Calu3 (cell line): ENCODE results near the gene LAIR1. TPM values are rescaled to one million over a fixed set of nuclear protein-coding genes. Genes with fewer than 3 reads are reported as not detected.
"Not testable (repeated sequence)": the region's sequence is repeated elsewhere in the genome, so short reads cannot be mapped to it uniquely, and the experiment has no call there.

Experiments used
- BruUV-seq: library from RNA; stranded (reverse); fragments of 400-500 nt; replicated peaks from 2 replicates; lab custom pipeline; 2021; lab: Mats Ljungman, UMichigan
- CTCF ChIA-PET: fragments of 300-600 bp; sonication (Branson Sonifier 250); formaldehyde crosslinking; loops from one replicate; lab custom pipeline; 2022; ENCODE audit warnings: antibody characterized with exemption; lab: Charles Lee
- DNase-seq: peaks from one replicate; pipeline ENCODE4 v3.0.0; 2022
- H3K27ac Mint-ChIP-seq: one replicate; pipeline ENCODE4 v1.8.0; 2022; ENCODE audit warnings: mixed read lengths; ENCODE audit not compliant: unreplicated experiment
- H3K27me3 Mint-ChIP-seq: one replicate; pipeline ENCODE4 v1.8.0; 2022; ENCODE audit warnings: mixed read lengths; ENCODE audit not compliant: unreplicated experiment
- H3K36me3 Mint-ChIP-seq: one replicate; pipeline ENCODE4 v1.8.0; 2022; ENCODE audit warnings: mild to moderate bottlenecking, moderate library complexity, mixed read lengths; ENCODE audit not compliant: insufficient read depth, unreplicated experiment
- H3K4me1 Mint-ChIP-seq: one replicate; pipeline ENCODE4 v1.8.0; 2022; ENCODE audit warnings: mild to moderate bottlenecking, low read depth, mixed read lengths; ENCODE audit not compliant: unreplicated experiment
- H3K4me3 Mint-ChIP-seq: one replicate; pipeline ENCODE4 v1.8.0; 2022; ENCODE audit warnings: mild to moderate bottlenecking, low read depth, moderate library complexity, mixed read lengths; ENCODE audit not compliant: unreplicated experiment
- H3K9me3 Mint-ChIP-seq: one replicate; pipeline ENCODE4 v1.8.0; 2022; ENCODE audit warnings: low read depth, mixed read lengths; ENCODE audit not compliant: unreplicated experiment
- CTCF ChIP-seq: fragments of 200-600 bp; IDR thresholded peaks from one replicate; pipeline ENCODE4 v1.8.0; 2022; ENCODE audit warnings: antibody characterized with exemption; ENCODE audit not compliant: unreplicated experiment
- intact Hi-C: fragments of 100-400 bp; cut with micrococcal nuclease; formaldehyde crosslinking; loops from one replicate; pipeline ENCODE4 v1.10.0; 2022; ENCODE audit not compliant: unreplicated experiment
- total RNA-seq: library from RNA; stranded (reverse); gene quantifications from 2 replicates; pipeline ENCODE4 v1.2.3, GENCODE V29; 2022

Gene LAIR1
- total RNA-seq, 1 experiment from 2014 or later: 0.83 TPM

- no peak for DNase-seq
- no peaks in the 10 kb centered on the region for H3K36me3 Mint-ChIP-seq
- no peak overlapping the region for H3K27ac Mint-ChIP-seq
- H3K9me3 Mint-ChIP-seq: no peaks in the 10 kb centered on the region
- peak overlapping the region; percentile 59 for H3K4me3 Mint-ChIP-seq
- BruUV-seq: no TSS peak
- no peak for TF ChIP-seq CTCF
- intact Hi-C loops: no loop called here
- H3K27me3 Mint-ChIP-seq: peaks cover 51% of the 10 kb centered on the region
- H3K4me1 Mint-ChIP-seq: peaks cover 15% of the 10 kb centered on the region
- CTCF ChIA-PET: interaction anchor here (0.7 to 1.9 kb wide), 3 partner anchors 10 to 123 kb away, joined by 3 to 8 read pairs (median 3); no protein-coding TSS in a partner anchor
Measured at GRCh38 chr19:54388802-54389139, 24.0 kb upstream of the LAIR1 start.

GRCh38 chr19:54387991-54388801 is 23.5 kb upstream of the LAIR1 start:
- Mint-ChIP-seq H3K27ac (no peak overlapping the region), H3K4me3 (peak overlapping the region; percentile 59), H3K4me1 (peaks cover 15% of the 10 kb centered on the region), H3K27me3 (peaks cover 46% of the 10 kb centered on the region), H3K9me3 (no peaks in the 10 kb centered on the region), H3K36me3 (no peaks in the 10 kb centered on the region)
- intact Hi-C loops: no loop called here
- peak; percentile 31 for DNase-seq
- TF ChIP-seq CTCF: no peak
- no TSS peak for BruUV-seq
- CTCF ChIA-PET: interaction anchor here (0.7 to 1.9 kb wide), 3 partner anchors 11 to 122 kb away, joined by 3 to 8 read pairs (median 3); no protein-coding TSS in a partner anchor

GRCh38 chr19:54383330-54383729 is 18.6 kb upstream of the LAIR1 start:
- intact Hi-C loops: no loop called here
- H3K27ac Mint-ChIP-seq: no peak overlapping the region
- no peak for TF ChIP-seq CTCF
- no peaks in the 10 kb centered on the region for H3K9me3 Mint-ChIP-seq
- H3K4me1 Mint-ChIP-seq: no peaks in the 10 kb centered on the region
- H3K4me3 Mint-ChIP-seq: no peak overlapping the region
- H3K36me3 Mint-ChIP-seq: no peaks in the 10 kb centered on the region
- BruUV-seq: no TSS peak
- CTCF ChIA-PET: no interaction called here
- peaks cover 68% of the 10 kb centered on the region for H3K27me3 Mint-ChIP-seq
- DNase-seq: no peak

- H3K9me3 Mint-ChIP-seq, H3K27ac Mint-ChIP-seq, intact Hi-C loops, H3K4me3 Mint-ChIP-seq, DNase-seq, H3K36me3 Mint-ChIP-seq, BruUV-seq, H3K4me1 Mint-ChIP-seq: not testable (repeated sequence)
- CTCF ChIA-PET: interaction anchor here (0.5 kb wide), 1 partner anchor 38 kb away, joined by 3 read pairs; no protein-coding TSS in a partner anchor
- H3K27me3 Mint-ChIP-seq: peaks cover 59% of the 10 kb centered on the region
Measured at GRCh38 chr19:54382041-54382440, 17.3 kb upstream of the LAIR1 start.

- H3K36me3 Mint-ChIP-seq: no peaks in the 10 kb centered on the region
- CTCF ChIA-PET: no interaction called here
- H3K9me3 Mint-ChIP-seq: no peaks in the 10 kb centered on the region
- peaks cover 53% of the 10 kb centered on the region for H3K27me3 Mint-ChIP-seq
- H3K27ac Mint-ChIP-seq: no peak overlapping the region
- BruUV-seq: no TSS peak
- no peak for DNase-seq
- intact Hi-C loops: no loop called here
- H3K4me3 Mint-ChIP-seq: no peak overlapping the region
- no peaks in the 10 kb centered on the region for H3K4me1 Mint-ChIP-seq
- TF ChIP-seq CTCF: no peak
Measured at GRCh38 chr19:54380897-54381296, 16.2 kb upstream of the LAIR1 start.
